Sigmoid colon (tissue), 3 donors: Measurements from ENCODE around the gene SNX14.

ENCODE experiments used
- POLR2A ChIP-seq, 2 donors: fragments of 450-650 bp; IDR thresholded peaks; one replicate each; pipeline ENCODE4 v1.6.1; 2016; ENCODE audit warnings: antibody characterized with exemption in 2 of 2, mild to moderate bottlenecking in 2 of 2, moderate library complexity in 2 of 2
- TF ChIP-seq, protein P1 (sequence below), 4 experiments: fragments of 450-650 bp in 3 of 4; fragments of 200-600 bp in 1 of 4; IDR thresholded peaks; one replicate each; pipeline ENCODE4 v1.5.1; 2016 to 2019; ENCODE audit warnings: antibody characterized with exemption in 4 of 4, mild to moderate bottlenecking in 3 of 4, moderate library complexity in 2 of 4

DNA sequence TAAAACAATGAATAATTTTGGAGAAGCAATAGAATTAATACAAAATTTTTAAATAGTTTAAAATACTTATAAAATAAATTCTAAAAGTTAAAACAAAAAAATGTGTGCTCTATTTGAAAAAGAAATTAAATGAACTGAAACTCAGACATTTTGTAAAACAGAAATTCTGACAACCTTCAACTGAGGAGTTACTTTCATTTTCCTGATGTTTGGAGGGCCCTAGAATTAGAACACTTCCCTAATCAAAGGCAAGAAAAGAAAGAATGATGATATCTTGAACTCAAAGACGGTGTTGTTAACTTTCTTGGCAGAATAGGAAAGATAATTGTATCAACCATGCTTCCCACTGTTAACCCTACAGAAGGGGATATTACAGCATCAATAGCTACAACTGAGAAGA, 27.9 kb downstream of the SNX14 start:
- TF ChIP-seq, protein P1, sequence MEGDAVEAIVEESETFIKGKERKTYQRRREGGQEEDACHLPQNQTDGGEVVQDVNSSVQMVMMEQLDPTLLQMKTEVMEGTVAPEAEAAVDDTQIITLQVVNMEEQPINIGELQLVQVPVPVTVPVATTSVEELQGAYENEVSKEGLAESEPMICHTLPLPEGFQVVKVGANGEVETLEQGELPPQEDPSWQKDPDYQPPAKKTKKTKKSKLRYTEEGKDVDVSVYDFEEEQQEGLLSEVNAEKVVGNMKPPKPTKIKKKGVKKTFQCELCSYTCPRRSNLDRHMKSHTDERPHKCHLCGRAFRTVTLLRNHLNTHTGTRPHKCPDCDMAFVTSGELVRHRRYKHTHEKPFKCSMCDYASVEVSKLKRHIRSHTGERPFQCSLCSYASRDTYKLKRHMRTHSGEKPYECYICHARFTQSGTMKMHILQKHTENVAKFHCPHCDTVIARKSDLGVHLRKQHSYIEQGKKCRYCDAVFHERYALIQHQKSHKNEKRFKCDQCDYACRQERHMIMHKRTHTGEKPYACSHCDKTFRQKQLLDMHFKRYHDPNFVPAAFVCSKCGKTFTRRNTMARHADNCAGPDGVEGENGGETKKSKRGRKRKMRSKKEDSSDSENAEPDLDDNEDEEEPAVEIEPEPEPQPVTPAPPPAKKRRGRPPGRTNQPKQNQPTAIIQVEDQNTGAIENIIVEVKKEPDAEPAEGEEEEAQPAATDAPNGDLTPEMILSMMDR (IDR thresholded peaks at IDR 0.05), result no peak
- TF ChIP-seq POLR2A (IDR thresholded peaks at IDR 0.05), result no peak
